Limb (tissue), 2 donors: ENCODE measurements around the gene ZNF750.

Experiments
- DNase-seq, 2 donors: peaks; one replicate each; pipeline ENCODE4 v3.0.0-alpha.2; 2016; ENCODE audit errors: extremely low spot score in 2 of 2

Gene ZNF750

DNA sequence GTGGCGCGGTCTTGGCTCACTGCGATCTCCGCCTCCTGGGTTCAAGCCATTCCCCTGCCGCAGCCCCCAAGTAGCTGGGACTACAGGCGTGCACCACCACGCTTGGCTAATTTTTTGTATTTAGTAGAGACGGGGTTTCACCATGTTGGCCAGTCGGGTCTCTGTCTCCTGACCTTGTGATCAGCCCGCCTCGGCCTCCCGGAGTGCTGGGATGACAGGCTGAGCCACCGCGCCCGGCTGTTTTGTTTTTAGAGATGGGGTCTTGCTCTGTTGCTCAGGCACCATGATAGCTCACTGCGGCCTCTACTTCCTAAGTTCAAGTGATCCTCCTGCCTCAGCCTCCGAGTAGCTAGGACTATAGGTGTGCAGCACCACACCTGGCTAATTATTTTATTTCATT lies 27.2 kb downstream of the ZNF750 start:
- no peak for DNase-seq

DNA sequence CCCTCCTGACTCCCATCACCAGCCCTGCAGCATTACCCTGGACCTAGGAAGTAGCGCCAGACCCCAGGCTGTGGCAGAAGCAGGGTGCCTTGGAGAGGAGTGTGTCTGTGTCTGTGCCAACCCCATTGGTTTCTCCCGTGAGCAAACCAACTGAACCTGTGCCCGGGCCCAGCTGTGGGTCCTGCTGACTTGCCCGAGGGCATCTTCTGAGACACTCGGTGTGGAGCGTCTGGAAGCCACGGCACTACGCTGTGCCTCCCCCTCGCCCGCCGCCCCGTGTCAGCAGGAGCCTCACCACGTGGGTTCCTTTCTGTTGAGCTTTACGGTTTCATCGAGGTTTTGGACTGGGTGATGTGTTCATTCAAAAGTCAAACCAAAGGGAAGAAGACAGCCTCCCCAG lies 27.8 kb downstream of the ZNF750 start:
- no peak for DNase-seq

GRCh38 chr17:82810644-82811430 lies 29.0 kb downstream of the ZNF750 start:
- no peak for DNase-seq

GRCh38 chr17:82808921-82809905 lies 30.6 kb downstream of the ZNF750 start:
- no peak for DNase-seq

- no peak for DNase-seq
Measured at GRCh38 chr17:82808006-82808405, 31.8 kb downstream of the ZNF750 start.

DNA sequence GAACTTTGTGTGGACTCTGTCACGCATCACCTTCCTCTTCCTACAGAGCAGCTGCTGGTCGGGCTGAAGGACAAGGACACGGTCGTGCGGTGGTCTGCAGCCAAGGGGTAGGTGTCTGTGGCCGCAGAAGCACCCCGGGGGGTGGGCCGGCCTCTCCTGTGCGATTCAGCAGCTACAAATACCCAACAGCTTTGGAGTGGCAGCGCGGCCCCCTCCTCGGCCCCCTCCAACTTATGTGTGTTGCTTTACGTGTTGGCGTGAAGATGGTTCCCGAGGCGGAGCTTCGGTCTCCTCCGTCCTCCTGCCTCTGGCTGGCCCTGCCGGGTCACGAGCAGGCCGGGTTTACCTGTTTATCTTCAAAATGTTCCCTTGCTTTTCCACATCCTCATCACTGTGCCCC lies 32.3 kb downstream of the ZNF750 start:
- DNase-seq: no peak

GRCh38 chr17:82807101-82807500 lies 32.7 kb downstream of the ZNF750 start:
- DNase-seq: no peak

- DNase-seq: no peak
Measured at GRCh38 chr17:82806645-82807044, 33.2 kb downstream of the ZNF750 start.

DNA sequence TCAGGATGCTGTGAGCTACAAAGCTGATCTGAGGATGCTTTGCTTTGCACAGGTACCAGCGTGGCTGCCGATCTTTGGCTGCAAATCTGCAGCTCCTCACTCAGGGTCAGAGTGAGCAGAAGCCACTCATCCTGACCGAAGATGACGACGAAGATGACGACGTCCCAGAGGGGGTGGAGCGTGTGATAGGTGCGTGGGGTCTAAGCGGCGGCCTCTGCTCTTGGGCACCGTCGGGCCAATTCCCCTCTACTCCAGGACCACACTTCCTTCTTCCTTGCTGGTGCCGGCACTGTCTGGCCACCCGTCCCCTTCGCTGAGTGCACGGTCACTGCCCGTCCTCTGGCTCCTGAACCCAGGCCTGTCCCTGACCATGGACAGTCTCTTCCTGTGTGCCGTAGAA lies 34.0 kb downstream of the ZNF750 start:
- no peak for DNase-seq

GRCh38 chr17:82805254-82805653 lies 34.6 kb downstream of the ZNF750 start:
- no peak for DNase-seq

DNA sequence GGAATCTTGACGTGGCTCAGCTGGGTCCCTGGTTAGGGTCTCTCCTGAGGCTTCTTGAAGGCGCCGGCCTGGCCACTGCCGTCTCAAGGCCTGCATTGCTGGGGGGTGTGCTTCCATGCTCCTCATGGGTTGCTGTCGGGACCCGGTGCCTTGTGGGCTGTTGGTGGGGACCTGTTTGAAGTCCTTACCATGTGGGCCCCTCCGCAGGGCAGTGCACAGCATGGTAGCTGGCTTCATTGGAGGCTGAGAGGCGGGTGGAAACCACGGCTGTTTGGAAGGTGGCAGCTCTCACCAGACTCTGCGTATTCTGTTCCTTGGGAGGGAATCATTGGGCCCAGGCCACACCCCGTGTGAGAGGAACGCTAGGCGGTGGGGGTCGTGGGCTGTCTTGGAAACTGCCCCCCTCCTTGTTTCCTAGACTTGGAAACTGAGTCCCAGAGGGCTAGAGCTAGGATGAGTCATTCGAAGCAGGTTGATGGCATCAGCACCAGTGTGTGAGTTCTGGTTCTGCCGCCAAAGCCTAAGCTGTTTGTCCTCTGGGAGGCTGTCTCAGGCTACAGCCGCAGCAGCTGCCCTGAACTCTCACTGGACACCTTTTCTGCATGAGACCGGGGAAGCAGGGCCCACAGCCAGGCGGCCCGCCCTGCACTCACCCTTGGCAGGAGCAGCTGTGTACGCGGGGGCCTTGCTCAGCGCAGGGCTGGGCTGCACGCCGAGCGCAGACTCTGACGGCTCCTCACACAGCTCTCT lies 35.2 kb downstream of the ZNF750 start:
- peak; percentile 55 to 70 for DNase-seq

DNA sequence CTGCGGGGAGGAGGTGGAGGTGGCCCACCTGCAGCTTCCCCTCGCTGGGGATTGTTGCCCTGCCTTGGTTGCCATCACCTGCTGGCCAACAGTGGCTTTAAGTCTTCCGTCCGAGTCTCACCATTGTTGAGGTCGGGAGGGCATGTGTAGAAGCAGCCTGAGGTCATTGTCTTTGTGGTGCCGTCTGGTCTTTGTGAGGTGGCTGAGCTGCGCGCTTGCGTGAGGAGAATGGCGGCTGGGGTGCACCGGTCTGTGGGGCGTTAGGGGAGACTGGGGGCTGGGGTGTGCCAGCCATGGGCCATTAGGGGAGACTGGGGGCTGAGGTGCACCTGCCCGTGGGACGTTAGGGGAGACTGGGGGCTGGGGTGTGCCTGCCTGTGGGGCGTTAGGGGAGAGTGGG lies 36.2 kb downstream of the ZNF750 start:
- no peak for DNase-seq

DNA sequence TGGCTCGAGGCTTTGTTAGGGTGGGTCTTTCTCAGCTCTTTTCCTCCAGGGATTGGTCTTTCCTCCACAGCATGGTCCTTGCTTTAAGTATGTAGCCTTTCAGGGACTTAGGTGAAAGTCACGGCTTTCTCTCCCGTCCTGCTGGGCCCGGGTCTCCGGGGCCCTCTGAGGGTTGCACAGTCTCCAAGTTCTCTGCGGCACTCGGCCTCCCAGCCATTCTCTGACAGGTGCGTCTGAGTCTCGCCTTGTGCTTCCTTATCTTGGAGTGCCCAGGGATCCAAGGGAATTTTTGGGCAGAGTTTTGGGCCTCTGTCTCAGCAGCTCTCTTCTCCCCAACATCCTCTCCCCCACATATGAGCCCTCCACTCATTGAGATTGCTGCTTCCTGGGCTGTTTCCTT lies 36.6 kb downstream of the ZNF750 start:
- no peak for DNase-seq

GRCh38 chr17:82802075-82802780 lies 37.6 kb downstream of the ZNF750 start:
- no peak for DNase-seq

GRCh38 chr17:82801377-82801970 lies 38.3 kb downstream of the ZNF750 start:
- no peak for DNase-seq

DNA sequence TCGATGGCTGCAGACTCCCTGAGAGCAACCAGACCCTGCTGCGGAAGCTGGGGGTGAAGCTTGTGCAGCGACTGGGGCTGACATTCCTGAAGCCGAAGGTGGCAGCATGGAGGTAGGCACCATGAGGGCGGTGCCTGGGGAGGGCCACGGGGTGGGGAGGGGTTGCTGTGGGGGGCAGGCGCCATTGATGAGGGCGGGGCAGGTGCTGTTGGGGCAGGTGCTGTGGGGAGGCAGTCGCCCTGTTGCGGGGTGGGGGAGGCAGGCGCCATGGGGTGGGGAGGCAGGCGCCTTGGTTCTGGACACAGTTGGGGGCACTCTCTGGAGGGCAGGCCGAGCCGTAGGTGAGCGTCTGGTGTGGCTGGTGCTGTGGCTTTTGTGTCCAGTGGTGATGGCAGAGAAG lies 38.9 kb downstream of the ZNF750 start:
- DNase-seq: no peak

- DNase-seq: no peak
Measured at GRCh38 chr17:82799591-82799990, 40.2 kb downstream of the ZNF750 start.

GRCh38 chr17:82798752-82799151 lies 41.1 kb downstream of the ZNF750 start:
- DNase-seq: no peak

- DNase-seq: no peak
Measured at GRCh38 chr17:82797061-82797460, 42.8 kb downstream of the ZNF750 start.

DNA sequence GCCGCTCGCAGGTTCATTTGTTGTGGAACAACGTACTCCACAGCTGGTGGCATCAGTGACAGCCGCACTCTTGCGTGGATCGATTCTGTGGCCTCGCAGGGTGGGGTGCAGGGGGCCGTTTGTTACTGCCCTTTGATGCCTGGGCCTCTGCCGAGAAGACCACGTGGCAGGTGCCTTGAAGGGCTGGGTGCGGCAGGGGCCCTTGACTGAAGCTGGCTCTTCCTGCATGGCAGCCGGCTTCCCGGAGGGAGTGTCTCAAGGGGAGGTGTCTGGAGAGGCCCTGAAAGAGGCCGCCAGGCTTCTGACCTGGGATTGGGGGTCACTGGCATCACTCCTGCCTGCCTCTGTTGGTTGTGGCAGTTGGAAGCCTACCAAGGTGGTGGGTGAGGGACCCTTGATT lies 44.2 kb downstream of the ZNF750 start:
- no peak for DNase-seq
